Measurements from ENCODE around the gene SLC25A39.
"Not testable (repeated sequence)": the region's sequence is repeated elsewhere in the genome, so short reads cannot be mapped to it uniquely, and the experiment has no call there.

SLC25A39 gene

GRCh38 chr17:44324571-44325275, at the start of gene SLC25A39:
TSS of gene SLC25A39 (minus strand) at chr17:44324823. CDS start at chr17:44323562, 1,261 bp downstream.
- DNase-seq, result peak; percentile 96

- DNase-seq, result no peak
Observed at GRCh38 chr17:44372036-44372435, 47.4 kb upstream of the SLC25A39 start.

- peak; percentile 18 for DNase-seq
Observed at GRCh38 chr17:44369414-44370023, 44.9 kb upstream of the SLC25A39 start.

GRCh38 chr17:44368391-44369243, 44.0 kb upstream of the SLC25A39 start:
- not testable (repeated sequence) for DNase-seq

GRCh38 chr17:44367231-44367979, 42.8 kb upstream of the SLC25A39 start:
- DNase-seq, result no peak

GRCh38 chr17:44365051-44365450, 40.4 kb upstream of the SLC25A39 start:
- DNase-seq, result not testable (repeated sequence)

- DNase-seq, result peak; percentile 71
Observed at GRCh38 chr17:44363613-44364159, 39.1 kb upstream of the SLC25A39 start, which contains the start of gene FAM171A2. TSS of gene FAM171A2 (minus strand) at chr17:44363853. CDS start at chr17:44363714, 139 bp downstream.

GRCh38 chr17:44362949-44363612, 38.5 kb upstream of the SLC25A39 start:
- no peak for DNase-seq

- no peak for DNase-seq
Observed at GRCh38 chr17:44362459-44362948, 37.9 kb upstream of the SLC25A39 start.

- DNase-seq, result peak; percentile 29
Observed at GRCh38 chr17:44361292-44362260, 37.0 kb upstream of the SLC25A39 start.

- no peak for DNase-seq
Observed at GRCh38 chr17:44360826-44361225, 36.2 kb upstream of the SLC25A39 start.

GRCh38 chr17:44360144-44360533, 35.5 kb upstream of the SLC25A39 start:
- no peak for DNase-seq

GRCh38 chr17:44359458-44360143, 35.0 kb upstream of the SLC25A39 start:
- DNase-seq, result no peak

GRCh38 chr17:44359006-44359405, 34.4 kb upstream of the SLC25A39 start:
- no peak for DNase-seq

- DNase-seq, result no peak
Observed at GRCh38 chr17:44358066-44358465, 33.4 kb upstream of the SLC25A39 start.

- DNase-seq, result no peak
Observed at GRCh38 chr17:44356241-44356640, 31.6 kb upstream of the SLC25A39 start.

- no peak for DNase-seq
Observed at GRCh38 chr17:44355642-44356099, 31.0 kb upstream of the SLC25A39 start.

GRCh38 chr17:44354582-44355561, 30.2 kb upstream of the SLC25A39 start:
- no peak for DNase-seq
